Choroid plexus epithelial cell (primary cell): ENCODE measurements around the gene LDB3.
A peak's percentile ranks its signal among the peaks of the same experiment; 100 is the strongest.

Experiments
- DNase-seq: peaks from one replicate; pipeline ENCODE4 v3.0.0-alpha.2; 2010; ENCODE audit warnings: low read depth
- H3K4me3 ChIP-seq: 2 replicates; pipeline ENCODE4 v1.5.1; 2011; ENCODE audit warnings: low read depth, mild to moderate bottlenecking, control low read depth, low read length, moderate library complexity
- TF ChIP-seq, protein P1 (sequence below): conservative IDR thresholded peaks from 2 replicates; pipeline ENCODE4 v1.5.1; 2011; ENCODE audit warnings: low read depth, mild to moderate bottlenecking, control low read depth, inconsistent platforms, low read length, moderate library complexity

LDB3 gene

DNA sequence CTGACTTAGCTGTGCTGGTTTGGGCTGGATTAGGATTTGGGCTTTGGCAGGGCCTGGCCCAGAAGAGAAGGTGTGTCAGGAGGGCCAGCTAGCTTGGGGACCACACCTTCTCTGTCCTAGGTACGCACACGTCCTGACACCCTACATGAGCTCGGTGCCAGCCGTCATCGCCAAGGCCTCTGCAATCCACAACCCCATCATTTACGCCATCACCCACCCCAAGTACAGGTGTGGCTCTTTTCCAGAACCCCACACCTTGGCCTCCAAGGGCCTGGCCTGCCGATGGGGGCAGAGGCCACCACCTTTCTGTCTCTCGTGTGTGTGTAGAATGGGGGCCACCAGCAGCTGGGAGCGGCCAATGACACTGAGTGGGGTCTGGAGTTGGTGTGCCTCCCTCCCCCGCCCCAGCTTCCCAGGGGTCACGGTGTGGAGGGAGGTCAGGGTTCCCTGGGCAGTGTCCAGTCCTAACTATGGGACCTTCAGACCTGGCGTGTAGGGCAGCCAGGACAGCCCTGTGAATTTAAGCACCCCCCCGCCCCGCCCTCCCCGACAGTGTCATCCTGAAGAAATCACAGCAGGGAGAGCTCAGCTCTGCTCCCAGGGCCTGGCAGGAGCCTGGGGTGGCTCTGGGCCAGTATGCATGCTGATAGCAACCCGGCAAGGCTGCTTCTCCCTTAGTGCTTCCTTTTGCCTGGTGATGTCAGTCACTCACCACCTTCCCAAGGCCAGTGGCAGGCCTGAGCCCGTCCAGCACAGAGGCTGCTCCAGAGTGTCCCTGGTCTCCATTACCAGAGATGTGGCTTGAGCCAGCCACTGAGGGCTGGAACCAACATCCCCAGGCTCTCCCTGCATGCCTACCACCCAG lies 6.9 kb upstream of the LDB3 start:
- peak; percentile 44 for DNase-seq

DNA sequence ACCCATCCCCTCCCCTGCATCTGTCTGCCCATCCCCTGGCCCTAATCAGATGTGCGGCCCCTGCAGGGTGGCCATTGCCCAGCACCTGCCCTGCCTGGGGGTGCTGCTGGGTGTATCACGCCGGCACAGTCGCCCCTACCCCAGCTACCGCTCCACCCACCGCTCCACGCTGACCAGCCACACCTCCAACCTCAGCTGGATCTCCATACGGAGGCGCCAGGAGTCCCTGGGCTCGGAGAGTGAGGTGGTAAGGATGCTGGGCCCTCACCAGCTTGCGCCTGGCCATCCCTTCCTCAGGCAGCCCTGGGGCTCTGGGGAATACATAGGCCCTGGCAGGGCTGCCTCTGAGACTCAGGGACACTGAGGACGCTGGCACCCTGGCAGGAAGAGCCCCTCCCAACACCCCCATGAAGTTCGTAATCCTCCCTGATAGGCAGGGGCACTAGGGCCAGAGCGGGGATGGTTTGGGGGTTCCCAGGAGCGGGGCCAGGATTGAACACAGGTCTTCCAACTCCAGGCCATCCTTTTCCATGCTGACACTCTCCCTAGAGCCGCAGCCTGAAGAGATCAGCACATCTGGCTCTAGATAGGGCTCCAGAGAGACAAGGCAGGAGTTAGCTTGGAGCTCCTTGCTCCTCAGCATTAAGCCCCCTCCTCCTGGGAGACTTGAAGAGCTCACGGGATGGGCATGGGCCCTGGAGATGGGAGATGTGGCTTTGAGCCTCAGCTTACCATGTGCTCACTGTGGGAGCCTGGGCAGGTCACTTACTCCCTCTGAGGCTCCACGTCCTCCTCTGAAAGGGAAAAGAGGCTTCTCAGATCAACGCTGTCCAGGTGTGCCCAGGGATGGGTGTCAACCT lies 5.9 kb upstream of the LDB3 start:
- DNase-seq: no peak
- H3K4me3 ChIP-seq: no peak overlapping the region
- TF ChIP-seq, protein P1, sequence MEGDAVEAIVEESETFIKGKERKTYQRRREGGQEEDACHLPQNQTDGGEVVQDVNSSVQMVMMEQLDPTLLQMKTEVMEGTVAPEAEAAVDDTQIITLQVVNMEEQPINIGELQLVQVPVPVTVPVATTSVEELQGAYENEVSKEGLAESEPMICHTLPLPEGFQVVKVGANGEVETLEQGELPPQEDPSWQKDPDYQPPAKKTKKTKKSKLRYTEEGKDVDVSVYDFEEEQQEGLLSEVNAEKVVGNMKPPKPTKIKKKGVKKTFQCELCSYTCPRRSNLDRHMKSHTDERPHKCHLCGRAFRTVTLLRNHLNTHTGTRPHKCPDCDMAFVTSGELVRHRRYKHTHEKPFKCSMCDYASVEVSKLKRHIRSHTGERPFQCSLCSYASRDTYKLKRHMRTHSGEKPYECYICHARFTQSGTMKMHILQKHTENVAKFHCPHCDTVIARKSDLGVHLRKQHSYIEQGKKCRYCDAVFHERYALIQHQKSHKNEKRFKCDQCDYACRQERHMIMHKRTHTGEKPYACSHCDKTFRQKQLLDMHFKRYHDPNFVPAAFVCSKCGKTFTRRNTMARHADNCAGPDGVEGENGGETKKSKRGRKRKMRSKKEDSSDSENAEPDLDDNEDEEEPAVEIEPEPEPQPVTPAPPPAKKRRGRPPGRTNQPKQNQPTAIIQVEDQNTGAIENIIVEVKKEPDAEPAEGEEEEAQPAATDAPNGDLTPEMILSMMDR: no peak

More for the DNA sequence above, 6.9 kb upstream of the LDB3 start:
- TF ChIP-seq, protein P1: no peak
- H3K4me3 ChIP-seq: no peak overlapping the region

DNA sequence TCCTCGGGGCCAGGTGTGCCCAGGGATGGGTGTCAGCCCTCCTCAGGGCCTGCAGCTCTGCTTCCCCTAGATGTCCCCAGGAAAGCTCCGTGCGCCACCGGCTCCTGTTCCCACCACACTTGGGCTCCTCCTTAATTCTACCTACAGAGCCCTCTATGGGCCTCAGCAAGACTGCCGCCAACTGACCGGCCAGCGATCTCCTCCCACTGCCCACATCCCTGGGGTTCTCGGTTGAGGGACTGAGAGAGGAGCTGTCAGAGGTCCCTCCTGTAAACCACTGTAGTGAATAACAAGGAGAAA lies 5.3 kb upstream of the LDB3 start:
- TF ChIP-seq, protein P1: no peak
- H3K4me3 ChIP-seq: no peak overlapping the region
- DNase-seq: no peak

DNA sequence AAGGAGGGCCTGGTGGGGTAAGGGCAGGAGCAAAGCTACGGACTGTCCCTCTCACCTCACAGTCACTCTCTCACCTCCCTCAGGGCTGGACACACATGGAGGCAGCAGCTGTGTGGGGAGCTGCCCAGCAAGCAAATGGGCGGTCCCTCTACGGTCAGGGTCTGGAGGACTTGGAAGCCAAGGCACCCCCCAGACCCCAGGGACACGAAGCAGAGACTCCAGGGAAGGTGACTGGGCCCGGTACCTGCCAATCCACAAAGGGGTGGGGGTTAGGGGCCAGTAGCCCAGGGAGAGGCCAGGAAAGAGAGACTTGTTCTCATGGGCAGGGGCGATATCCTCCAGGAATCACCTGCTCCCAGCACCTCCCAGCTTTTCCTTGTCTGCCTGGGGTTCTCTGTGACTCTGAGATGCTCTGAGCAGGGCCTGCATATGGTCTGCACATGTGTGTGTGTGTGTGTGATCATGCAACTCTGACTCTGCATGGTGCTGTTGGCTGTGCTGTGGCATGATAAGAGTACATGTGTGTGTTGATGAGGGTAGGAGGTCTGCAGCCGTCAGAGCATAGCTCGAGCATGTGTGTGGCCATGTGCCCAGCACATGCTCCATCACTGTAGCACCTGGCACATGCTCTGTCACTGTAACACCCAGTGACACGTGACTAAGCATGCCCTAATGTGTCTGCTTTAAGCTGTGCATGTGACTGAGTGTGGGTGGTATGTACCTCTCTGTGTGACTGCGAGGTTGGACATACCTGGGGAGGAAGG lies 4.6 kb upstream of the LDB3 start:
- no peak for DNase-seq
- H3K4me3 ChIP-seq: no peak overlapping the region
- TF ChIP-seq, protein P1: no peak

DNA sequence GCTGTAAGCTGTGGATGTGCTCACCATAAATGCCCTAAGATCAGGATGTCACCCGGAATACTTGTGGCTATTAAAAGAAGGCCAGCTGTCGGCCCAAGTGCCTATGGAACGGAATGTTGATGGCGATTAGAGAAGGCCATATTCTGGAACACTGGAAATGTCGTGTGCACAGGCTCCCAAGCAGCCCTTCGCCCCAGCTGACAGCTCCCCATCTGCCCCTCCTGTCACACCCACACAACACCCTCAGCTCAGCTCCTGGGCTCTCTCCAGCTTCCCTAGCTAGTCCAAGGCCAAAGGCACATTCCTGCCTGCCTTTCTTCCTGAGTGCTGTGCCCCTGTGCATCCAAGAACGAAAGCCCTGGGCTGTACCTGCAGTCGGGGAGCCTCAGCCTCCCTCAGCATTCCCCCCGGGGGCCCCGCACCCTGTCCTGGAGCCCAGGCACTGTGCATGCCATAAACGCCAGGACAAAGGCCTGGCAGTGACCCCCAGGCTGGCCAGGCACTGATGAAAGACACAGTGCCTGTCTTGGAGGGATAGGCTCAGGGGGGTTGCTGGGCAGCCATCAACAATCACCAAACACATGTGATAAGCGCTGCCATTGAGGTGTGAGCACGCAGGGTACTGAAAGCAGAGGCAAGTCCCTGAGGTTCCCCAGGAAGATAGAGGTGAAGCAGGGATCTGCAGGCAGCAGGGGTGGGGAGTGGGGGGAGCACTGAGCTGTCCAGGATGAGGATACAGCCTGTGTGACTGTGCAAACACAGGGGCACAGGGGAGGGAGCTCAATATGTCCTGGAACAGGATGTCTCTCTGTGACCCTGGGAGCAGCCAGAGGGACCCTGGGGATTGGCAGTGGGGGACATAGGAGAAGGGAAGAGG lies 3.7 kb upstream of the LDB3 start:
- H3K4me3 ChIP-seq: no peak overlapping the region
- no peak for DNase-seq
- TF ChIP-seq, protein P1: no peak

DNA sequence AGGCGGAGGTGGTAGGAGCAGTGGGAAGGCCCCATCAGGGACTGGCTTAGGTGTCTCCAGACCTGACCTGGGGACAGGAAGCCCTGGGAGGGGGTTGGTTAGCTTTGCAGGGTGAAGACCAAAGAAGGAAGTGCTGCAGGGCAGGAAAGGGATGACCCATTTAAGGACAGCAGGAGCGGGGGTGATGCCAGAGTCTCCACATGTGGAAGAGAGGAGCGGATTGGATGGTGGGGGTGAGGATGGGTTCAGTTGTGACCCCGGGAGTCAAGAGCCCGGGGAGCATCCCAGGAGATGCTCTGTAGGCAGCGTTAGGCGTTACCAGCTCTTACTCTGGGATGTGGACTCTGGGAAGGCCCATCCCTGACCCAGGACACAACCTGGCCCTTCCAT lies 3.1 kb upstream of the LDB3 start:
- no peak for DNase-seq
- no peak overlapping the region for H3K4me3 ChIP-seq
- TF ChIP-seq, protein P1: no peak
